ENCODE data around the gene MMP20.

MMP20 gene

DNA sequence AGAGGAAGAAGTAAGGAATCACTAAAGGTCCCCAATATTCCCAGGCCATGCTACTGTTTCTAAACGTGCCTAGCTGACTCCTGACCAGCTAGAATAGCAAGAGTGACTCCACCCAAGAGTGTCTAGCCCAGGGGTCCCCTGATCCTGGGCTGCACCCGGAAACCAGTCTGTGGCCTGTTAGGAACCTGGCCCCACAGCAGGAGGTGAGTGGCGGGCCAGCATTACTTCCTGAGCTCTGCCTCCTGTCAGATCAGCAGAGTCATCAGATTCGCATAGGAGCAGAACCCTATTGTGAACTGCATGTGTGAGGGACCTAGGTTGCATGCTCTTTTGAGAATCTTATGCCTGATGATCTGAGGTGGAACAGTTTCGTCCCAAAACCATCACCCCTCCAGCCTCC lies 2.0 kb downstream of the MMP20 start:
- DNase-seq (ENCODE audit: low read depth) = no peak

DNA sequence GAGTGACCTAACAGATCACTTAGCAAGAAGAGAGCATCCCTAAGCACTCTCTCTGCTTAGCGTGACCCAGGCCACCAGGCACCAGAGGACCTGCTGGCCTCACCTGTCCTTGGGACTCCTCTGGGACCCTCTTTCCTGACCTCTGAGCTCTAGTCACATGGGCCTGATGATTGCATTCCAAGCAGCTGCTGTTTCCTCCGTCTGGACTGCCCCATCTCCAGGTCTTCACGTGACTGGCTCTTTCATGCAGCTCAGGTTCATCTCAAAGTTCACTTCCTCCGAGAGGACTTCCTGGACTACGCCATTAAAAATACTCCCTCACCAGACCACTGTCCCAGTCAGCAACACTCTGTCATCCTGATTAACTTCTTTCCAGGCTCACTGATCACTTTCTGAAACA lies 2.9 kb downstream of the MMP20 start:
- no peak for DNase-seq (ENCODE audit: low read depth)

DNA sequence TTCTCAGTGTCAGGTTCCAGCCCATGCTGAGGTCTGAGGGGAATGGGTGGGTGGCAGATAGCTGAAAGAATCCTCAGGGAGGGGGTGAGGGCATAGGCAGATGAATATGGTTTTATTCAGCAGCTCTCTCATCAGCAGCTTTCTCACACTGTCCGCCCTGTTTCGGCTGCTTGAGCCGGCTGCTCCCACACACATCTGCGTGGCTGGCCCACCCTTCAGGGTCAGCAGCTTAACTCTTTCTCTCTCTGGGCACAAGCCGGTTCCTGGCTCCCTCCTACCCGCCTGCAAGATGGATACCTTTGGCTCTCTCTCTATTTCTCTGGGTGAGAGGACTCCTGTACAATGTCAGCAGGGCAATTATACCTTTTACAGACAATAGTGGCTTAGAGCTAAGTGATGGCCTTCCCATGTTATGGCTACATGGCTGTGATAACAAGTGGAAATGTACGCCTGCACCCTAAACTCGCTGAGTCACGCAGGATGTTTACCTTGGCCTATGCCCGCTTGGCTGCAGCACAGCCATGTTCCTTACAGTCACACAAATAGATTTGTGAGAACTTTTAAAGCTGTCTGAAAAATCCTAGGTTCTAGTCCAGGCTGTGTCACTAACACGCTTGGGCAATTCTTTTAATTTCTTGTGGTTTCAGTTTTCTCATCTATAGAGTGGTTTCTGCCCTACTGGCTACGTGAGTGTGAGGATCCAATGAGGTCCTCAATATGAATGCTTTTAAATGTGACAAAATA lies 4.1 kb downstream of the MMP20 start:
- DNase-seq (ENCODE audit: low read depth) = peak; percentile 51

GRCh38 chr11:102620179-102620578 lies 5.0 kb downstream of the MMP20 start:
- no peak for DNase-seq (ENCODE audit: low read depth)

GRCh38 chr11:102617466-102618008 lies 7.6 kb downstream of the MMP20 start:
- DNase-seq (ENCODE audit: low read depth) = no peak

- DNase-seq (ENCODE audit: low read depth) = no peak
Observed at GRCh38 chr11:102615894-102616432, 9.2 kb downstream of the MMP20 start.

GRCh38 chr11:102615077-102615893 lies 9.8 kb downstream of the MMP20 start:
- DNase-seq (ENCODE audit: low read depth) = no peak

- no peak for DNase-seq (ENCODE audit: low read depth)
Observed at GRCh38 chr11:102614485-102614884, 10.6 kb downstream of the MMP20 start.

DNA sequence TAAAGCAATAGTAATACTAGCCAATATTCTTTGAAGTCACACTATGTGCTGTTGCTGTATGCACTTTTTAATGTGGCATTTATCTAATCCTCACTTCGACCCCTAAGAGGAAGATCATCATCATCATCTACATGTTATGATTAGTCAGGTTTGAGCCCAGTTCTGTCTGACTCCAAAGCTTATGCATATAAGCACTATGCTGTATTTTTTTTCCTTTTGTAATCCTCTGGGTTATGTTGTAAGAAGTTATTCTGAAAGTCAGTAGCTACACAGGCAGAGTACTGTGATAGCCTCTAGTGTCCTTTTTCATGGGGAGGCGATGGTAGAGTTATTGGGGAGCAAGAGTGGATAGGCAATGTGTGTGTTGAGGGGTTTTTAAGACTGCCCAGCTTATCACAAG lies 11.1 kb downstream of the MMP20 start:
- no peak for DNase-seq (ENCODE audit: low read depth)

GRCh38 chr11:102613450-102613849 lies 11.7 kb downstream of the MMP20 start:
- DNase-seq (ENCODE audit: low read depth) = no peak

DNA sequence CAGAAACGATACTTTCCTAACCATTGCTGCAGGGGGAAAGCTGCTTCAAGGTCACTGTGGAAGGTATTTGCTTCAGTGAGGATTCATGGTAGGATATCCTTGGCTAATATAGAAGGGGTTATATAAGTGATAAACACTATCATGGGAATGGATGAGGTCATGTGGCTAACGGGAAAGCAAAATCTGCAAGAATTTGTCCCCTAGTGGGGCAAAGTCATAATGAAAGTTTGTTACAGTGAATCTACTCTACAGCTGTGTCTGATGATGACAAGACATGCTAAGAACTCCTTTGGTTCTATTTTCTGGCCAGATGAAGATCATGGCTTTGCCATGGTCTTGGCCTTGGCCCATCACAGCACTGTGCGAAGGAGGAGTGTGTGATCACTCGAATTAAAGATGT lies 13.8 kb downstream of the MMP20 start:
- no peak for DNase-seq (ENCODE audit: low read depth)

- DNase-seq (ENCODE audit: low read depth) = no peak
Observed at GRCh38 chr11:102610200-102610599, 14.9 kb downstream of the MMP20 start.

GRCh38 chr11:102608699-102609098 lies 16.4 kb downstream of the MMP20 start:
- DNase-seq (ENCODE audit: low read depth) = no peak

DNA sequence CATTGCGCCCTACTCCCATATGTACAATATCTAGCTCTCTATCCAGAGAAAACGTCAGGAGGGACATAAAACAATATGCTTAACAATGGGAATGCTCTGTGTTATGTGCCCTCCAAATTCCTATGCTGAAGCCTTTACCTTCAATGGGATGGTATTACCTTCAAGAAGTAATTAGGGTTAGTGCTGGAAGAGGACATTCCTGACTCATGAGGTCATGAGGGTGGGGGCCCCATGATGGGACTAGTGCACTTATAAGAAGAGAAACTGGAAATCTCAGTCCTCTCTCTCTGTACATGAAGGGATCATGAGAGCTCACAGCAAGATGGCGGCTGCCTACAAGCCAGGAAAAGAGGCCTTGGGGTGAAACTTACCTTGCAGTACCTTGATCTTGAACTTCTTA lies 20.3 kb downstream of the MMP20 start:
- no peak for DNase-seq (ENCODE audit: low read depth)

- DNase-seq (ENCODE audit: low read depth) = no peak
Observed at GRCh38 chr11:102604011-102604410, 21.1 kb downstream of the MMP20 start.

DNA sequence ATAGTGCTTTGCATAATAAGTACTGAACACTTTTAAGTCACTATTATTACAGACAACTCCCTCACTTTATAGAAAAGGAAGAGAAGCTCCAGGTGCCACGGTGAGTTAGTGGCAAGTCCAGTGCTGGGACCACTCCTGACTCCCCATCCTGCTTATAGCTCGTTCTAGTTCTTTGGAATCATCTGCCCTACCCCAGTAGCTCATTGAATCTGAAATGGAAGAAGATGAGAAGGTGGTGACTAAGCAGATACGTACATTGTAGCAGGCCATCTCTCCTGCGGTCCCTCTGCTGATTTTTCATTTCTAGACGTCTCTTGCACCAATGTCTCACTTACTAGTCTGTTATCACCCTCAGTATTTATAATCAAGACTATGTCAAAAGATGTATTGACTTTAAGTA lies 21.6 kb downstream of the MMP20 start:
- no peak for DNase-seq (ENCODE audit: low read depth)

- no peak for DNase-seq (ENCODE audit: low read depth)
Observed at GRCh38 chr11:102603091-102603490, 22.0 kb downstream of the MMP20 start.

GRCh38 chr11:102600666-102601065 lies 24.5 kb downstream of the MMP20 start:
- no peak for DNase-seq (ENCODE audit: low read depth)

- DNase-seq (ENCODE audit: low read depth) = peak; percentile 81
Observed at GRCh38 chr11:102599642-102600261, 25.4 kb downstream of the MMP20 start.

GRCh38 chr11:102598272-102598671 lies 26.9 kb downstream of the MMP20 start:
- no peak for DNase-seq (ENCODE audit: low read depth)

- no peak for DNase-seq (ENCODE audit: low read depth)
Observed at GRCh38 chr11:102596578-102596977, 28.6 kb downstream of the MMP20 start.
